Smooth muscle cell (in vitro differentiated cells): ENCODE results near the gene AKIRIN1. TPM values are rescaled to one million over a fixed set of nuclear protein-coding genes. Genes with fewer than 3 reads are reported as not detected.
"Not testable (repeated sequence)": the region's sequence is repeated elsewhere in the genome, so short reads cannot be mapped to it uniquely, and the experiment has no call there.

Experiments used
- DNase-seq: peaks from one replicate; lab custom pipeline; 2025; ENCODE audit not compliant: unreplicated experiment; lab: John Stamatoyannopoulos, UW
- H2AFZ ChIP-seq: fragments of 200-600 bp; sonication (generic); 2 replicates; pipeline ENCODE4 v1.6.0; 2016; ENCODE audit warnings: antibody characterized with exemption, low read depth, mild to moderate bottlenecking
- H3F3A ChIP-seq: fragments of 200-600 bp; sonication (generic); 2 replicates; pipeline ENCODE4 v1.6.0; 2017; ENCODE audit warnings: antibody characterized with exemption, low read depth
- H3K27ac ChIP-seq: fragments of 200-600 bp; sonication (generic); 2 replicates; pipeline ENCODE4 v1.5.1; 2016; ENCODE audit warnings: low read depth, mild to moderate bottlenecking
- H3K27me3 ChIP-seq: fragments of 200-600 bp; sonication (generic); 2 replicates; pipeline ENCODE4 v1.6.1; 2016; ENCODE audit warnings: low read depth, mild to moderate bottlenecking
- H3K36me3 ChIP-seq: fragments of 200-600 bp; sonication (generic); 2 replicates; pipeline ENCODE4 v1.5.1; 2016; ENCODE audit warnings: low read depth
- H3K4me1 ChIP-seq: fragments of 200-600 bp; sonication (generic); 2 replicates; pipeline ENCODE4 v1.5.1; 2016; ENCODE audit warnings: low read depth
- H3K4me2 ChIP-seq: fragments of 200-600 bp; sonication (generic); 2 replicates; pipeline ENCODE4 v1.6.0; 2016; ENCODE audit warnings: mild to moderate bottlenecking
- H3K4me3 ChIP-seq: fragments of 200-600 bp; sonication (generic); 2 replicates; pipeline ENCODE4 v1.5.1; 2016; ENCODE audit warnings: mild to moderate bottlenecking
- H3K79me2 ChIP-seq: fragments of 200-600 bp; sonication (generic); 2 replicates; pipeline ENCODE4 v1.6.0; 2016; ENCODE audit warnings: low read depth, mild to moderate bottlenecking
- H3K9ac ChIP-seq: fragments of 200-600 bp; sonication (generic); 2 replicates; pipeline ENCODE4 v1.6.0; 2016; ENCODE audit warnings: low read depth
- H3K9me3 ChIP-seq: fragments of 200-600 bp; sonication (generic); replicated peaks from 2 replicates; pipeline ENCODE4 v1.5.1; 2016; ENCODE audit warnings: low read depth
- H4K20me1 ChIP-seq: fragments of 200-600 bp; sonication (generic); 2 replicates; pipeline ENCODE4 v1.6.0; 2016; ENCODE audit warnings: low read depth
- CTCF ChIP-seq: fragments of 200-600 bp; sonication (generic); IDR thresholded peaks from 2 replicates; pipeline ENCODE4 v1.5.1; 2017; ENCODE audit warnings: borderline replicate concordance, mild to moderate bottlenecking, antibody characterized with exemption; ENCODE audit not compliant: insufficient read depth, poor library complexity, severe bottlenecking
- WGBS: methylation state at CpG from one replicate; pipeline ENCODE4 v1.1.7; 2016; ENCODE audit warnings: low lambda C conversion rate; 5-methylcytosine and 5-hydroxymethylcytosine counted together
- polyA plus RNA-seq: library from polyadenylated mRNA; unstranded; fragments of >200 nt; fragmentation: Nextera tagmentation; extraction: Ambion mirVana; gene quantifications from 2 replicates; pipeline ENCODE4 v1.2.1, GENCODE V29; 2016
- small RNA-seq: library from RNA; depleted of rRNA; stranded (forward); fragments of <200 nt; gene quantifications from one replicate; pipeline ENCODE3, GENCODE V24; 2014
- total RNA-seq: library from RNA; depleted of rRNA; stranded (reverse); fragments of >200 nt; gene quantifications from 2 replicates; pipeline ENCODE4 v1.2.3, GENCODE V29; 2014

The AKIRIN1 gene
- total and polyA plus RNA-seq, 2 experiments from 2014 or later: 64.5 to 68.6 TPM

- Histone ChIP-seq H4K20me1 (no peaks in the 10 kb centered on the region), H3K27me3 (no peaks in the 10 kb centered on the region), H3K4me1 (peaks cover 8% of the 10 kb centered on the region), H3K36me3 (no peaks in the 10 kb centered on the region), H3K9ac (no peak overlapping the region), H3K4me3 (no peak overlapping the region), H3K79me2 (no peaks in the 10 kb centered on the region), H3F3A (peaks cover 16% of the 10 kb centered on the region), H3K9me3 (no peaks in the 10 kb centered on the region), H2AFZ (no peak overlapping the region), H3K4me2 (no peak overlapping the region), H3K27ac (no peak overlapping the region)
- no peak for DNase-seq
- WGBS: 96% methylated on average over 4 of the region's 4 CpGs
- TF ChIP-seq CTCF: no peak
Measured at GRCh38 chr1:39050001-39050400, 58.9 kb downstream of the AKIRIN1 start.

GRCh38 chr1:39051193-39051850, 60.2 kb downstream of the AKIRIN1 start:
- not testable (repeated sequence) for H3K27ac ChIP-seq, H4K20me1 ChIP-seq, H3F3A ChIP-seq, H3K79me2 ChIP-seq, H2AFZ ChIP-seq, H3K4me2 ChIP-seq, H3K27me3 ChIP-seq, DNase-seq, H3K9me3 ChIP-seq, H3K36me3 ChIP-seq, H3K4me1 ChIP-seq, H3K4me3 ChIP-seq, H3K9ac ChIP-seq
- WGBS: 88% methylated on average over 11 of the region's 11 CpGs

- Histone ChIP-seq H4K20me1 (no peaks in the 10 kb centered on the region), H3K4me3 (no peak overlapping the region), H3K36me3 (no peaks in the 10 kb centered on the region), H2AFZ (no peak overlapping the region), H3K4me1 (peaks cover 7% of the 10 kb centered on the region), H3K9ac (no peak overlapping the region), H3F3A (peaks cover 3% of the 10 kb centered on the region), H3K27me3 (no peaks in the 10 kb centered on the region), H3K79me2 (no peaks in the 10 kb centered on the region), H3K4me2 (no peak overlapping the region), H3K9me3 (no peaks in the 10 kb centered on the region), H3K27ac (no peak overlapping the region)
- DNase-seq: no peak
- TF ChIP-seq CTCF: no peak
- 90% methylated on average over 4 of the region's 4 CpGs for WGBS
Measured at GRCh38 chr1:39051956-39052355, 60.9 kb downstream of the AKIRIN1 start.

- 85% methylated on average over 8 of the region's 8 CpGs for WGBS
- not testable (repeated sequence) for DNase-seq
Measured at GRCh38 chr1:39055213-39055710, 64.2 kb downstream of the AKIRIN1 start.

More at GRCh38 chr1:39055213-39055710, 64.2 kb downstream of the AKIRIN1 start:
- not testable (repeated sequence) for H2AFZ ChIP-seq, H3K4me2 ChIP-seq, H3F3A ChIP-seq, H3K36me3 ChIP-seq, H3K9me3 ChIP-seq, H3K4me3 ChIP-seq, H3K27ac ChIP-seq, H3K79me2 ChIP-seq, H3K9ac ChIP-seq, H3K27me3 ChIP-seq, H4K20me1 ChIP-seq, H3K4me1 ChIP-seq

Small RNA genes within 50 kb of the gene (small RNA-seq; reads per million reads assigned to genes)
- gene RF00019: not detected

Other genes with a start within 250 kb of the AKIRIN1 start
- gene RRAGC, start 131.5 kb upstream of the AKIRIN1 start, total RNA-seq: 13.2 and 16.6 TPM in 2 replicates
- 12.0 and 13.3 TPM in 2 replicates for gene RRAGC, start 131.5 kb upstream of the AKIRIN1 start, polyA plus RNA-seq
- 17.1 and 33.7 TPM in 2 replicates for gene MYCBP, start 117.9 kb upstream of the AKIRIN1 start, total RNA-seq
- gene MYCBP, start 117.9 kb upstream of the AKIRIN1 start, polyA plus RNA-seq: 34.0 and 44.0 TPM in 2 replicates
- gene GJA9, start 109.7 kb upstream of the AKIRIN1 start, total RNA-seq: not detected in 2 replicates
- gene GJA9, start 109.7 kb upstream of the AKIRIN1 start, polyA plus RNA-seq: 0.14 TPM in 1 of 2 replicates, not detected in the other
- not detected in 2 replicates for gene RHBDL2, start 49.4 kb upstream of the AKIRIN1 start, total RNA-seq
- gene RHBDL2, start 49.4 kb upstream of the AKIRIN1 start, polyA plus RNA-seq: 0.27 TPM in 1 of 2 replicates, not detected in the other
- 708 and 831 TPM in 2 replicates for gene NDUFS5, start 35.1 kb downstream of the AKIRIN1 start, total RNA-seq
- gene NDUFS5, start 35.1 kb downstream of the AKIRIN1 start, polyA plus RNA-seq: 879 and 884 TPM in 2 replicates
- 186 and 195 TPM in 2 replicates for gene MACF1, start 213.4 kb downstream of the AKIRIN1 start, total RNA-seq
- 36.9 and 71.9 TPM in 2 replicates for gene MACF1, start 213.4 kb downstream of the AKIRIN1 start, polyA plus RNA-seq